ENCODE measurements around the gene TNRC18.
"Not testable (repeated sequence)": the region's sequence is repeated elsewhere in the genome, so short reads cannot be mapped to it uniquely, and the experiment has no call there.

Gene TNRC18

DNA sequence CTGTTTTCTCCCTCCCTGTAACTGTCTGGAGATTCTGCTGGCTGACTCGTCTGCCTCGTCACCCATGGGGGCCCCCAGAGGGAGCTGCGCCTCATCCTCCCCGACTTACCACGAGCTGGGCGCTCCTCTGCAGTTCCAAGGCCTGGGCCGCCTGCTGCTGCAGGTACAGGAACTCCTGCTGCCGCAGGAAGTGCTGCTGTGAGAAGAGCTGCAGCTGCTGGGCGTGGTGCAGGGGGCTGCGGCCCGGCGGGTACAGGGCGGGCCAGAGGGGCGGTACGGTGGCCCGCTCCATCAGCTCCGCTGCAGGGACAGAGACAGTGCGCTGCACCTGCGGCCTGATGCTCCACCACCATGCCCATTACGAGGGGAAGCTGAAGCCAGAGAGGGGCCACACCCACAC is 47.7 kb downstream of the TNRC18 start:
- no peak for DNase-seq (ENCODE audit: low read depth)
- no peak overlapping the region for H3K4me3 ChIP-seq (ENCODE audit: low read depth, low read length)

DNA sequence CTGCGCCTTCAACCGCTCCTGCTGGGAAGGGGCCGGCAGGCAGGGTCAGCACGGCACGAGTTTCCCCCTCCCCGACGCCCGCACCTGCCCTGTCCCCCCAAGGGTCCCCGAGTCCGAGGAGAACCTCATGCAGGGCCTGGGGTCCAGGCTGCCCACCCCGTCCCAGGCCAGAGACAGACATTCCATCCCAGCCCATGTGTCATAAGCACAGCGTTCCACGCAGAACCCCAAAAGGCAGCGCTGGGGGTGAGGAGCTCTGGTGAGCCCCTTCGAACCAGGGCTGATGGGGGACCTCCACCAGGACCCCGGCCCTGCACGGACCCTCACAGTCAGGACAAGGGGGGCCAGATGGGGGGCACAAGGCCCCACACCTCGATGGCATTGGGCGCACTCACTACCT is 49.2 kb downstream of the TNRC18 start:
- H3K4me3 ChIP-seq (ENCODE audit: low read depth, low read length), result no peak overlapping the region
- no peak for DNase-seq (ENCODE audit: low read depth)
- TF ChIP-seq, protein P1, sequence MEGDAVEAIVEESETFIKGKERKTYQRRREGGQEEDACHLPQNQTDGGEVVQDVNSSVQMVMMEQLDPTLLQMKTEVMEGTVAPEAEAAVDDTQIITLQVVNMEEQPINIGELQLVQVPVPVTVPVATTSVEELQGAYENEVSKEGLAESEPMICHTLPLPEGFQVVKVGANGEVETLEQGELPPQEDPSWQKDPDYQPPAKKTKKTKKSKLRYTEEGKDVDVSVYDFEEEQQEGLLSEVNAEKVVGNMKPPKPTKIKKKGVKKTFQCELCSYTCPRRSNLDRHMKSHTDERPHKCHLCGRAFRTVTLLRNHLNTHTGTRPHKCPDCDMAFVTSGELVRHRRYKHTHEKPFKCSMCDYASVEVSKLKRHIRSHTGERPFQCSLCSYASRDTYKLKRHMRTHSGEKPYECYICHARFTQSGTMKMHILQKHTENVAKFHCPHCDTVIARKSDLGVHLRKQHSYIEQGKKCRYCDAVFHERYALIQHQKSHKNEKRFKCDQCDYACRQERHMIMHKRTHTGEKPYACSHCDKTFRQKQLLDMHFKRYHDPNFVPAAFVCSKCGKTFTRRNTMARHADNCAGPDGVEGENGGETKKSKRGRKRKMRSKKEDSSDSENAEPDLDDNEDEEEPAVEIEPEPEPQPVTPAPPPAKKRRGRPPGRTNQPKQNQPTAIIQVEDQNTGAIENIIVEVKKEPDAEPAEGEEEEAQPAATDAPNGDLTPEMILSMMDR (IDR thresholded peaks at IDR 0.05; ENCODE audit: low read depth, low read length, missing control alignments), result no peak

More for the DNA sequence above, 47.7 kb downstream of the TNRC18 start:
- TF ChIP-seq, protein P1 (IDR thresholded peaks at IDR 0.05; ENCODE audit: low read depth, low read length, missing control alignments), result no peak

DNA sequence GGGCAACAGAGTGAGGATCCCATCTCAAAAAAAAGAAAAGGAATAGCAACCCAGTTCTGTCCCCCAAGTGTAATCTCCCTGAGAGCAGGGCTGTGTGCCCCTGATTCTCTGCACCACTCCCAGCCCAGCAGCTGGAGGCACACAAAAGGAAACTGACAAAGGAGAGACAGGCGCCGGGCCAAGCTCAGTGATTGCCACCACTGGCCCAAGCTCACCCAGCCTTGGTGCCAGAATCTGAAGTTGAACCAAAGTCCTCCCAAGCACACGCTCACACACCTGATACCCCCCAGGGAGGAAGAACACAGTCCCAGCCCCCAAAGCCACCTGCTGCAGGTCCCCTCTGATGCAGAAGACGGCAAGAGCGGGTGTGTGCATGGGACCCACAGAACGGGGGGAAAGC is 50.3 kb downstream of the TNRC18 start:
- H3K4me3 ChIP-seq (ENCODE audit: low read depth, low read length), result no peak overlapping the region
- TF ChIP-seq, protein P1 (IDR thresholded peaks at IDR 0.05; ENCODE audit: low read depth, low read length, missing control alignments), result no peak
- DNase-seq (ENCODE audit: low read depth), result no peak

DNA sequence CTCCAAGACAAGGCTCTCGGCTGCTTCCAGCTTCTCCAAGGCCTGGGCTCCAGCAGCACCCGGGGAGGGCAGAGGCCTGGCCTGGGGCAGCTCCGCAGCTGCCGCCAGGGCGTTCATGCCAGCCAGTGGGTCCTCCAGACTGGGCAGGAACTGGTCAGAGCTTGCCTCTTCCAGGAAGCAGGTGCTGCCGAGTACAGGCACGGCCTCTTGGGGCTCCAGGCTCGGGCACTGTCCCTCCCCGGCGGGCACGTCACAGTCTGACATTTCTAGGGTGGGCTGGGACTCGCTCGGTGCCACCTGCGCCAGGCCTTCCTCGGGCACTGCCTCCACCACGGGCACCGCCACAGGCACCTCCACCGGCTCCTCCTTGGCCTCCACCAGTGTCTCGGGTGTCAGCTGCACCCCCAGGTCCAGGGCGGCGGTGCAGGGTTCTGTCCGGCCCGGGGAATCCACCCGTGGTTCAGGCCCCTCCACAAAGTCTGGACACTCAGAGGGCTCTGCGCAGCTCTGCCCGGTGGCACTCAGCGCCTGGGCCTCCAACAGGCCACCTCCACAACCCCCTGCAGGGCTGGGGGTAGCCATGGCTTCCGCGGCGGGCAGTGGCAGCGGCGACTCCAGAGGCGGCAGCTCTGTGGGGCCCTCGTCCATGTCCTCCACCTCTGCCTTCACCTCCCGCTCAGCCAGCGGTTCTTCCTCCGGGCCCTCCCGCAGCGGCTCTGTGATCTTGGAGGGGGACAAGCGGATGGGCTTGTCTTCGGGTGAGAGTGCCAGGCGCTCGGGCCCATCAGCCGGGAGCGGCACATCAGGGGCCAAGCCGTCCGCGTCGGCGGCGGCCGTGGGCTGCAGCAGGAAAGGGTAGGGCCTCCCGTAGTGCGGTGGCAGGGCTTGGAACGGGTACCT is 52.9 kb downstream of the TNRC18 start:
- DNase-seq (ENCODE audit: low read depth), result no peak
- no peak overlapping the region for H3K4me3 ChIP-seq (ENCODE audit: low read depth, low read length)
- TF ChIP-seq, protein P1 (IDR thresholded peaks at IDR 0.05; ENCODE audit: low read depth, low read length, missing control alignments), result no peak

DNA sequence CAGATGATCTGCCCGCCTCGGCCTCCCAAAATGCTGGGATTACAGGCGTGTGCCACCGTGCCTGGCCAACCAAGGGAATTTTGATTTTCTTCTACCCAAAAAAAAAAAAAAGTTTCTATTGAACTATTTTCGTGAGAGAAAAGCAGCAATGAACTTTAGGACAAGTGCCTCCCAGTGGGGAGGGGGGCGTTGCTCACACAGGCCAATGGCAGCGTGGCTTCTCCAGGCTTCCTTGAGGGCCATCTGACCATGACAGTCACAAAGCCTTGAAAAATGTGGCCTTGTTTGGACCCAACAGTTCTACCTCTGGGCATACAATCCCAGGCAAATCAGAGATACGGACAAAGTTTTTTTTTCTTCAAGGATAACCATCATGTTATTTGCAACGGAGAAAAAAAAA is 56.0 kb downstream of the TNRC18 start:
- TF ChIP-seq, protein P1 (IDR thresholded peaks at IDR 0.05; ENCODE audit: low read depth, low read length, missing control alignments), result no peak
- DNase-seq (ENCODE audit: low read depth), result no peak
- no peak overlapping the region for H3K4me3 ChIP-seq (ENCODE audit: low read depth, low read length)

DNA sequence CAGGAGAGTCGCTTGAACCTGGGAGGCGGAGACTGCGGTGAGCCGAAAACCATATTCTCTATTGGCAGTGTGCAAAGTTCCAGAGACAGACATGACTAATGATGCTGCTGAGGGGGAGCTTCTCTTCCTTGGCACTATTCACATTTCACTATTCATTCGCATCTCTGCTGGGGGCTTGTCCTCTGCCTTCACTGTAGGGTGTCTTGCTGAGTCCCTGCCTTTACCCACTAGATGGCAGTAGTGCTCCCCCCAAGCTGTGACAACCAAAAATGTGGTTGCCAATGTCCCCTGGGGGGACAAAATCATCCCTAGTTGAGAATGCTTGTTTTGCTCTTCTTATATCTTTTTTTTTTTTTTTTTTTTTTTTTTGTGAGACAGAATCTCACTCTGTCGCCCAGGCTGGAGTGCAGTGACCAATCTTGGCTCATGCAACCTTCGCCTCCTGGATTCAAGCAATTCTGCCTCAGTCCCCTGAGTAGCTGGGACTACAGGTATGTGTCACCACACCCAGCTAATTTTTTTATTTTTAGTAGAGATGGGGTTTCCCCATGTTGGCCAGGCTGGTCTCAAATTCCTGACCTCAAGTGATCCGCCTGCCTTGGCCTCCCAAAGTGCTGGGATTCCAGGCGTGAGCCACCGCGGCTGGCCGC is 57.5 kb downstream of the TNRC18 start:
- DNase-seq (ENCODE audit: low read depth), result peak; percentile 51

More for the DNA sequence above, 57.5 kb downstream of the TNRC18 start:
- TF ChIP-seq, protein P1 (IDR thresholded peaks at IDR 0.05; ENCODE audit: low read depth, low read length, missing control alignments), result peak; percentile 88
- H3K4me3 ChIP-seq (ENCODE audit: low read depth, low read length), result not testable (repeated sequence)
